OCI-LY3 (cell line): Measurements from ENCODE around the gene TJP3.

Experiments used
- H2AFZ ChIP-seq: fragments of 200-600, 300-600 bp; shearing (Covaris generic); 2 replicates; pipeline ENCODE4 v1.6.0; 2014; ENCODE audit warnings: antibody characterized with exemption, low read depth, low read length
- H3K27ac ChIP-seq: fragments of 200-600, 300-600 bp; sonication (generic); 2 replicates; pipeline ENCODE4 v1.5.1; 2014; ENCODE audit warnings: mild to moderate bottlenecking, low read length, moderate library complexity, mixed read lengths
- H3K27me3 ChIP-seq: fragments of 200-600, 300-600 bp; sonication (generic); 2 replicates; pipeline ENCODE4 v1.6.1; 2014; ENCODE audit warnings: low read depth, low read length, mixed read lengths
- H3K36me3 ChIP-seq: fragments of 200-600, 300-600 bp; sonication (generic); replicated peaks from 2 replicates; pipeline ENCODE3; 2014; ENCODE audit warnings: low read depth, low read length, mixed read lengths
- H3K4me1 ChIP-seq: fragments of 300-600, 200-600 bp; sonication (generic); 2 replicates; pipeline ENCODE4 v1.6.1; 2014; ENCODE audit warnings: low read length, mixed read lengths
- H3K4me2 ChIP-seq: fragments of 200-600, 300-600 bp; sonication (generic); 2 replicates; pipeline ENCODE4 v1.6.1; 2014; ENCODE audit warnings: low read length, mixed read lengths
- H3K4me3 ChIP-seq: fragments of 300-600, 200-600 bp; sonication (generic); 2 replicates; pipeline ENCODE4 v1.5.1; 2014; ENCODE audit warnings: antibody characterized with exemption, mild to moderate bottlenecking, low read length, moderate library complexity
- H3K79me2 ChIP-seq: fragments of 300-600, 200-600 bp; shearing (Covaris generic); 2 replicates; pipeline ENCODE4 v1.6.1; 2014; ENCODE audit warnings: mild to moderate bottlenecking, low read length, mixed read lengths
- H3K9ac ChIP-seq: fragments of 300-600, 200-600 bp; shearing (Covaris generic); 2 replicates; pipeline ENCODE4 v1.6.0; 2014; ENCODE audit warnings: mild to moderate bottlenecking, low read length, moderate library complexity
- H3K9me3 ChIP-seq: fragments of 200-600, 300-600 bp; shearing (Covaris generic); 2 replicates; pipeline ENCODE4 v1.6.1; 2014; ENCODE audit warnings: low read length, mixed read lengths; ENCODE audit not compliant: insufficient read depth
- H4K20me1 ChIP-seq: fragments of 200-600, 300-600 bp; sonication (generic); 2 replicates; pipeline ENCODE4 v1.6.1; 2016; ENCODE audit warnings: low read length, mixed read lengths; ENCODE audit not compliant: insufficient read depth
- EZH2phosphoT487 ChIP-seq: fragments of 200-600 bp; shearing (Covaris generic); IDR thresholded peaks from 2 replicates; pipeline ENCODE4 v1.6.1; 2018; ENCODE audit warnings: antibody characterized with exemption, mixed run types, low read depth
- TF ChIP-seq, protein P1 (sequence below): fragments of 200-600, 300-600 bp; sonication (generic); IDR thresholded peaks from 2 replicates; pipeline ENCODE4 v1.5.1; 2014; ENCODE audit warnings: antibody characterized with exemption, low read length, low read depth

TJP3 gene

DNA sequence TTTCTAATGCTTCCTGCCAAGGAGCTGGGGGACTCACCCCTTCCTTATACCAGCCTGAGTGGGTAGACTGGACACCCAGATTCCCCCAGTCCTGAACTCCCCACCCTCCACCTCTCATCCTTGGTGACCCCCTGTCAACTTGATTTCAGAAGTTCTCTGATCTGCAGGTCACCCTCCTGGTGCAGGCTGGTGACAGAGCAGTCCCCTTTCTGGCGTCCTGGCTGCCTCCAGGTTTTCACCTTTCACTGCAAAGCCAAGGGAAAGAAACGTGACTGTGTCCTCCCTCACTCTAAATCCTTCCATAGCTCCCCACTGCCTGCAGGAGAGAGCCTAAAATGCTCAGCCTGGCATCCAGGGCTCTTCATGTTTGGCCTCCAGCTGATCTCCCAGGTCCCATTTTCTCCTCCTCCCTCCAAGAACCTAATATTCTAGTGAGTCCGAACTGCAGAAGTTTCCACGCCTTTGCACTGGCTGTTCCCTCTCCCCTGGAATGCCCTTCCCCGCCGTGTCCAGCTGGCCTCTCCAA, 82.1 kb downstream of the TJP3 start:
- Histone ChIP-seq H4K20me1 (no peaks in the 10 kb centered on the region), H3K27ac (no peak overlapping the region), H3K36me3 (no peaks in the 10 kb centered on the region), H3K79me2 (no peaks in the 10 kb centered on the region), H3K27me3 (no peaks in the 10 kb centered on the region), H3K4me3 (no peak overlapping the region), H3K4me1 (no peaks in the 10 kb centered on the region), H2AFZ (no peak overlapping the region), H3K4me2 (no peak overlapping the region), H3K9ac (no peak overlapping the region), H3K9me3 (no peaks in the 10 kb centered on the region)
- TF ChIP-seq, protein P1, sequence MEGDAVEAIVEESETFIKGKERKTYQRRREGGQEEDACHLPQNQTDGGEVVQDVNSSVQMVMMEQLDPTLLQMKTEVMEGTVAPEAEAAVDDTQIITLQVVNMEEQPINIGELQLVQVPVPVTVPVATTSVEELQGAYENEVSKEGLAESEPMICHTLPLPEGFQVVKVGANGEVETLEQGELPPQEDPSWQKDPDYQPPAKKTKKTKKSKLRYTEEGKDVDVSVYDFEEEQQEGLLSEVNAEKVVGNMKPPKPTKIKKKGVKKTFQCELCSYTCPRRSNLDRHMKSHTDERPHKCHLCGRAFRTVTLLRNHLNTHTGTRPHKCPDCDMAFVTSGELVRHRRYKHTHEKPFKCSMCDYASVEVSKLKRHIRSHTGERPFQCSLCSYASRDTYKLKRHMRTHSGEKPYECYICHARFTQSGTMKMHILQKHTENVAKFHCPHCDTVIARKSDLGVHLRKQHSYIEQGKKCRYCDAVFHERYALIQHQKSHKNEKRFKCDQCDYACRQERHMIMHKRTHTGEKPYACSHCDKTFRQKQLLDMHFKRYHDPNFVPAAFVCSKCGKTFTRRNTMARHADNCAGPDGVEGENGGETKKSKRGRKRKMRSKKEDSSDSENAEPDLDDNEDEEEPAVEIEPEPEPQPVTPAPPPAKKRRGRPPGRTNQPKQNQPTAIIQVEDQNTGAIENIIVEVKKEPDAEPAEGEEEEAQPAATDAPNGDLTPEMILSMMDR = no peak
- TF ChIP-seq EZH2phosphoT487 = no peak

DNA sequence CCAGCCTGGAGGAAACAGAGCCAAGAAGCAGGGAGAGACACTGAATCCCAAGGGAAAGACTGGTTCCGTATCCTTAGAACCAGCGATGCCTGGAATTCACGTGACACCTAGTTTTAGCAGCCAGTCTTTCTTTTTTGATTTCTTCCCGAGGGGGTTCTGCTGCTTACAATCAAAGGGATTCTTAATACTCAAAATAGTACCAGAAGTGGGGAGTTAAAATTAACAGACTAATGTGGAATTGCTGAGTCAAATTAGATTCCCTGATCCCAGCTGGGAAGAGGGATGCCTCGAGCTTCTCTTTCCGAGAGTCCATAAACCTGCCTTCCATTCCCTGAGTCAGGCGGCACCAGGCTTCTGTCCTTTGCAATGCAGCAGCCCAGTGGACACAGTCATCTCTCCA, 82.8 kb downstream of the TJP3 start:
- Histone ChIP-seq H3K4me3 (no peak overlapping the region), H3K27me3 (no peaks in the 10 kb centered on the region), H3K4me1 (no peaks in the 10 kb centered on the region), H3K9me3 (no peaks in the 10 kb centered on the region), H3K4me2 (no peak overlapping the region), H2AFZ (no peak overlapping the region), H3K36me3 (no peaks in the 10 kb centered on the region), H3K27ac (no peak overlapping the region), H4K20me1 (no peaks in the 10 kb centered on the region), H3K9ac (no peak overlapping the region), H3K79me2 (no peaks in the 10 kb centered on the region)
- TF ChIP-seq EZH2phosphoT487 = no peak
- TF ChIP-seq, protein P1 = no peak

DNA sequence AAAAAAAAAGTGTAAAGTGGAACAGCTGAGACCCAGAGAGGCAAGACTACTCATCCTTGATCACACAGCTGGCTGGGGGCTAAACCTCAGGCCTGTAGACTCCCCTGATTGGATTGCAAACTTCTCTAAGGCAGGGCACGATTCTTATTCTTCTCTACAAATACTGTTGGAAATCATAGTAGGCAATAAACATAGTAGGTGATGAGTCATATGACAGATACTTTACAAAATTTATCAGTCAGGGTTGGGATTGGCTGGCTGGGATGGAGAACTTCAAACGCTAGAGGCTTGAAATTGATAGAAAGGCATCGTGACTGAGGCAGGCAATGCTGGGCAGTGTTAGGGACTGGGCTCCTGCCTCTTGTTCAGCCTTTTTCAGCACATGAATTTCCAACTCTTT, 83.9 kb downstream of the TJP3 start:
- no peaks in the 10 kb centered on the region for H3K36me3 ChIP-seq
- no peaks in the 10 kb centered on the region for H3K79me2 ChIP-seq
- H3K9ac ChIP-seq = no peak overlapping the region
- H3K9me3 ChIP-seq = no peaks in the 10 kb centered on the region
- no peak overlapping the region for H3K4me2 ChIP-seq
- no peak overlapping the region for H2AFZ ChIP-seq
- TF ChIP-seq, protein P1 = no peak
- TF ChIP-seq EZH2phosphoT487 = no peak
- no peak overlapping the region for H3K4me3 ChIP-seq
- no peaks in the 10 kb centered on the region for H4K20me1 ChIP-seq
- H3K4me1 ChIP-seq = no peaks in the 10 kb centered on the region
- H3K27ac ChIP-seq = no peak overlapping the region
- H3K27me3 ChIP-seq = 0 out of 2 replicates have a peak, but pooled peaks cover 4% of the 10 kb centered on the region

DNA sequence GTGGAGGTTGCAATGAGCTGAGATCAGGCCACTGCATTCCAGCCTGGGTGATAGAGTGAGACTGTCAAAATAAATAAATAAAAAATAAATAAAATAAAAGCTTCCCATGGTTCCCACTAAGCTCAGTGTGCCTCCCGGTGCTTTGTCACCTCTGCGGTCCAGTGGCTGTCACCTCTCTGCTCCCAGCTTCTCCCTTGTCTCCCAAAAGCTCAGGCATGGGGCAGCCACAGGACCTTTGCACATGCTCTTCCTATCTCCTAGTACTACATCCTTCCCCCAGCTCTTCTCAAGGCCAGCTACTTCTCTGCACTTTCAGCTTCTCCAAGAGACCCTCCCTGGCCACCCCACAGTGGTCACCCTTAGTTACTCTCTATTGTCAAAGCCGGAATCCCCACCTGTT, 85.6 kb downstream of the TJP3 start:
- no peaks in the 10 kb centered on the region for H3K36me3 ChIP-seq
- no peak overlapping the region for H3K9ac ChIP-seq
- H3K4me3 ChIP-seq = no peak overlapping the region
- 0 out of 2 replicates have a peak, but pooled peaks cover 4% of the 10 kb centered on the region for H3K27me3 ChIP-seq
- H3K4me1 ChIP-seq = no peaks in the 10 kb centered on the region
- no peak overlapping the region for H2AFZ ChIP-seq
- H3K4me2 ChIP-seq = no peak overlapping the region
- H3K9me3 ChIP-seq = no peaks in the 10 kb centered on the region
- H3K79me2 ChIP-seq = no peaks in the 10 kb centered on the region
- H3K27ac ChIP-seq = no peak overlapping the region
- no peaks in the 10 kb centered on the region for H4K20me1 ChIP-seq
- TF ChIP-seq, protein P1 = no peak
- no peak for TF ChIP-seq EZH2phosphoT487
